ENCODE results near the gene LINS1. TPM values are rescaled to one million over a fixed set of nuclear protein-coding genes. Genes with fewer than 3 reads are reported as not detected.

Gene LINS1
- total RNA-seq, 2 donors from 2014 or later = 6.1 to 8.0 TPM

- H3K9ac ChIP-seq (ENCODE audit: extremely low read depth, low read length, poor library complexity, severe bottlenecking) = no peak overlapping the region
- TF ChIP-seq CTCF (conservative IDR thresholded peaks at IDR 0.05) = no peak
- Mint-ChIP-seq H3K9me3 (no peaks in the 10 kb centered on the region), H3K27ac (no peak overlapping the region), H3K4me1 (peaks cover 2% of the 10 kb centered on the region), H3K36me3 (ENCODE audit: low read depth) (no peaks in the 10 kb centered on the region), H3K4me3 (no peak overlapping the region), H3K27me3 (ENCODE audit: insufficient read depth) (peaks cover 2% of the 10 kb centered on the region)
- no peaks in the 10 kb centered on the region for H3K9me3 ChIP-seq (ENCODE audit: control insufficient read depth, low read length)
- no peaks in the 10 kb centered on the region for H3K27me3 ChIP-seq (ENCODE audit: control insufficient read depth, insufficient read depth, low read length, poor library complexity, severe bottlenecking)
- H3K4me1 ChIP-seq (ENCODE audit: control insufficient read depth, insufficient read depth, low read length) = no peaks in the 10 kb centered on the region
- no CpG with 5 or more reads among the region's 1 CpG for WGBS, 2 experiments (ENCODE audit: insufficient coverage in 1 of 2, insufficient read length in 1 of 2)
- no peak for DNase-seq
- H3K27ac ChIP-seq (ENCODE audit: low read depth, low read length) = no peak overlapping the region
- no peaks in the 10 kb centered on the region for H3K36me3 ChIP-seq (ENCODE audit: control insufficient read depth, insufficient read depth, low read length)
- no peak overlapping the region for H3K4me3 ChIP-seq (ENCODE audit: low read length)
Measured at GRCh38 chr15:100525436-100525835, 76.5 kb downstream of the LINS1 start.

GRCh38 chr15:100524326-100524725, 77.7 kb downstream of the LINS1 start:
- no peak overlapping the region for H3K4me3 Mint-ChIP-seq
- WGBS, 2 experiments (ENCODE audit: insufficient coverage in 1 of 2, insufficient read length in 1 of 2) = 78 to 83% methylated on average over 2 of the region's 2 CpGs
- no peaks in the 10 kb centered on the region for H3K36me3 ChIP-seq (ENCODE audit: control insufficient read depth, insufficient read depth, low read length)

GRCh38 chr15:100521907-100522306, 80.1 kb downstream of the LINS1 start:
- H3K9me3 ChIP-seq (ENCODE audit: control insufficient read depth, low read length) = no peaks in the 10 kb centered on the region
- 85 to 90% methylated on average over 3 of the region's 3 CpGs for WGBS, 2 experiments (ENCODE audit: insufficient coverage in 1 of 2, insufficient read length in 1 of 2)
- Mint-ChIP-seq H3K4me1 (peaks cover 3% of the 10 kb centered on the region), H3K9me3 (no peaks in the 10 kb centered on the region), H3K36me3 (ENCODE audit: low read depth) (no peaks in the 10 kb centered on the region), H3K27me3 (ENCODE audit: insufficient read depth) (no peaks in the 10 kb centered on the region), H3K4me3 (no peak overlapping the region), H3K27ac (no peak overlapping the region)
- peaks cover 3% of the 10 kb centered on the region for H3K4me1 ChIP-seq (ENCODE audit: control insufficient read depth, insufficient read depth, low read length)
- no peak for DNase-seq
- no peak for TF ChIP-seq CTCF (conservative IDR thresholded peaks at IDR 0.05)
- H3K36me3 ChIP-seq (ENCODE audit: control insufficient read depth, insufficient read depth, low read length) = no peaks in the 10 kb centered on the region
- no peak overlapping the region for H3K9ac ChIP-seq (ENCODE audit: extremely low read depth, low read length, poor library complexity, severe bottlenecking)
- H3K27ac ChIP-seq (ENCODE audit: low read depth, low read length) = no peak overlapping the region
- no peaks in the 10 kb centered on the region for H3K27me3 ChIP-seq (ENCODE audit: control insufficient read depth, insufficient read depth, low read length, poor library complexity, severe bottlenecking)
- H3K4me3 ChIP-seq (ENCODE audit: low read length) = no peak overlapping the region

More at GRCh38 chr15:100524326-100524725, 77.7 kb downstream of the LINS1 start:
- no peak overlapping the region for H3K4me3 ChIP-seq (ENCODE audit: low read length)
- Mint-ChIP-seq H3K27me3 (ENCODE audit: insufficient read depth) (peaks cover 2% of the 10 kb centered on the region), H3K4me1 (peaks cover 3% of the 10 kb centered on the region), H3K9me3 (no peaks in the 10 kb centered on the region), H3K27ac (no peak overlapping the region), H3K36me3 (ENCODE audit: low read depth) (no peaks in the 10 kb centered on the region)
- H3K27ac ChIP-seq (ENCODE audit: low read depth, low read length) = no peak overlapping the region
- H3K9me3 ChIP-seq (ENCODE audit: control insufficient read depth, low read length) = no peaks in the 10 kb centered on the region
- no peaks in the 10 kb centered on the region for H3K4me1 ChIP-seq (ENCODE audit: control insufficient read depth, insufficient read depth, low read length)
- no peak for TF ChIP-seq CTCF (conservative IDR thresholded peaks at IDR 0.05)
- no peak overlapping the region for H3K9ac ChIP-seq (ENCODE audit: extremely low read depth, low read length, poor library complexity, severe bottlenecking)
- no peak for DNase-seq
- no peaks in the 10 kb centered on the region for H3K27me3 ChIP-seq (ENCODE audit: control insufficient read depth, insufficient read depth, low read length, poor library complexity, severe bottlenecking)
